H9 (cell line): ENCODE data around the gene DUOX2. TPM values are rescaled to one million over a fixed set of nuclear protein-coding genes. Genes with fewer than 3 reads are reported as not detected.
A peak's percentile ranks its signal among the peaks of the same experiment; 100 is the strongest.

Experiments
- DNase-seq: peaks from one replicate; pipeline ENCODE4 v3.0.0-alpha.2; 2017
- H2AFZ ChIP-seq: one replicate; pipeline ENCODE4 v1.6.1; 2013; ENCODE audit warnings: mild to moderate bottlenecking, low read length, control low read depth, moderate library complexity
- H2AK5ac ChIP-seq: 2 replicates; pipeline ENCODE4 v1.6.1; 2013; ENCODE audit warnings: low read length, control low read depth, mixed read lengths; ENCODE audit not compliant: insufficient read length
- H2BK120ac ChIP-seq: one replicate; pipeline ENCODE4 v1.6.1; 2013; ENCODE audit warnings: low read depth, mild to moderate bottlenecking, low read length, control low read depth, inconsistent platforms; ENCODE audit not compliant: poor library complexity, severe bottlenecking
- H2BK12ac ChIP-seq: 2 replicates; pipeline ENCODE4 v1.6.1; 2013; ENCODE audit warnings: low read length, control low read depth, mixed read lengths, low read depth; ENCODE audit not compliant: insufficient read length
- H2BK15ac ChIP-seq: 2 replicates; pipeline ENCODE4 v1.6.1; 2013; ENCODE audit warnings: low read depth, low read length, control low read depth
- H2BK20ac ChIP-seq: one replicate; pipeline ENCODE4 v1.6.1; 2013; ENCODE audit warnings: low read depth, mild to moderate bottlenecking, low read length, control low read depth, inconsistent platforms; ENCODE audit not compliant: poor library complexity, severe bottlenecking
- H2BK5ac ChIP-seq: 2 replicates; pipeline ENCODE4 v1.6.1; 2013; ENCODE audit warnings: low read length, control low read depth, mixed read lengths; ENCODE audit not compliant: insufficient read length
- H3K14ac ChIP-seq: 2 replicates; pipeline ENCODE4 v1.6.1; 2013; ENCODE audit warnings: low read length, control low read depth; ENCODE audit not compliant: insufficient read depth
- H3K18ac ChIP-seq: 2 replicates; pipeline ENCODE4 v1.6.1; 2013; ENCODE audit warnings: low read depth, mild to moderate bottlenecking, mixed read lengths, low read length, control low read depth; ENCODE audit not compliant: insufficient read length
- H3K23ac ChIP-seq: 2 replicates; pipeline ENCODE4 v1.6.1; 2013; ENCODE audit warnings: low read length, control low read depth, mixed read lengths, low read depth; ENCODE audit not compliant: insufficient read length
- H3K23me2 ChIP-seq: 2 replicates; pipeline ENCODE4 v1.6.1; 2013; ENCODE audit warnings: low read depth, mild to moderate bottlenecking, mixed read lengths, low read length, control low read depth; ENCODE audit not compliant: insufficient read length, poor library complexity, severe bottlenecking
- H3K27ac ChIP-seq: 2 replicates; pipeline ENCODE4 v1.5.1; 2013; ENCODE audit warnings: low read length, control low read depth, mixed read lengths, low read depth; ENCODE audit not compliant: insufficient read length
- H3K27me3 ChIP-seq: 2 replicates; pipeline ENCODE4 v1.6.1; 2013; ENCODE audit warnings: low read length, control low read depth, inconsistent platforms; ENCODE audit not compliant: insufficient read depth
- H3K4ac ChIP-seq: 2 replicates; pipeline ENCODE4 v1.6.1; 2013; ENCODE audit warnings: low read depth, mild to moderate bottlenecking, control low read depth, inconsistent platforms, low read length, moderate library complexity
- H3K4me1 ChIP-seq: 2 replicates; pipeline ENCODE4 v1.6.1; 2013; ENCODE audit warnings: low read length, control low read depth, inconsistent platforms; ENCODE audit not compliant: insufficient read depth
- H3K4me2 ChIP-seq: 2 replicates; pipeline ENCODE4 v1.6.1; 2013; ENCODE audit warnings: low read length, control low read depth, mixed read lengths; ENCODE audit not compliant: insufficient read length, insufficient read depth
- H3K56ac ChIP-seq: 2 replicates; pipeline ENCODE4 v1.6.1; 2013; ENCODE audit warnings: low read depth, mild to moderate bottlenecking, mixed read lengths, low read length, control low read depth; ENCODE audit not compliant: insufficient read length
- H3K79me1 ChIP-seq: 2 replicates; pipeline ENCODE4 v1.6.1; 2013; ENCODE audit warnings: low read depth, mild to moderate bottlenecking, moderate library complexity, low read length, control low read depth, inconsistent platforms; ENCODE audit not compliant: insufficient read depth, poor library complexity, severe bottlenecking
- H3K79me2 ChIP-seq: 2 replicates; pipeline ENCODE4 v1.6.1; 2013; ENCODE audit warnings: low read length, control low read depth, inconsistent platforms; ENCODE audit not compliant: insufficient read depth
- H3K9ac ChIP-seq: 2 replicates; pipeline ENCODE4 v1.6.1; 2013; ENCODE audit warnings: low read length, control low read depth, mixed read lengths; ENCODE audit not compliant: insufficient read length; ENCODE audit errors: extremely low read depth
- H3K9me3 ChIP-seq: one replicate; pipeline ENCODE4 v1.6.1; 2013; ENCODE audit warnings: low read depth, low read length, inconsistent platforms; ENCODE audit not compliant: control insufficient read depth
- H3T11ph ChIP-seq: one replicate; pipeline ENCODE4 v1.6.1; 2013; ENCODE audit warnings: mild to moderate bottlenecking, low read length, control low read depth, inconsistent platforms
- H4K20me1 ChIP-seq: one replicate; pipeline ENCODE4 v1.6.1; 2013; ENCODE audit not compliant: control insufficient read depth, insufficient read length, insufficient read depth
- H4K5ac ChIP-seq: 2 replicates; pipeline ENCODE4 v1.6.1; 2013; ENCODE audit warnings: low read depth, mild to moderate bottlenecking, mixed read lengths, low read length, control low read depth; ENCODE audit not compliant: insufficient read length
- H4K8ac ChIP-seq: replicated peaks from 2 replicates; pipeline ENCODE4 v1.6.1; 2013; ENCODE audit warnings: low read length, control low read depth, mixed read lengths, low read depth; ENCODE audit not compliant: insufficient read length
- H4K91ac ChIP-seq: 2 replicates; pipeline ENCODE4 v1.6.1; 2013; ENCODE audit warnings: low read depth, mild to moderate bottlenecking, moderate library complexity, mixed read lengths, low read length, control low read depth; ENCODE audit not compliant: insufficient read length
- H3K27ac Mint-ChIP-seq, 3 experiments: 2 replicates in 2 of 3; 3 replicates in 1 of 3; pipeline ENCODE4 v1.8.0; 2020 to 2021; ENCODE audit warnings: mixed read lengths in 3 of 3, mild to moderate bottlenecking in 1 of 3, moderate library complexity in 1 of 3
- H3K27me3 Mint-ChIP-seq: 2 replicates; pipeline ENCODE4 v1.8.0; 2021; ENCODE audit warnings: low read depth, mild to moderate bottlenecking, moderate library complexity, mixed read lengths
- H3K36me3 Mint-ChIP-seq, 3 experiments: 2 replicates in 2 of 3; 3 replicates in 1 of 3; pipeline ENCODE4 v1.8.0; 2020 to 2021; ENCODE audit warnings: low read depth in 3 of 3, mixed read lengths in 3 of 3; ENCODE audit not compliant: insufficient read depth in 1 of 3
- H3K4me1 Mint-ChIP-seq, 2 experiments: 2 replicates each; pipeline ENCODE4 v1.8.0; 2020; ENCODE audit warnings: mixed read lengths in 2 of 2
- H3K4me3 Mint-ChIP-seq, 2 experiments: 2 replicates in 1 of 2; 3 replicates in 1 of 2; pipeline ENCODE4 v1.8.0; 2020 to 2021; ENCODE audit warnings: mild to moderate bottlenecking in 2 of 2, mixed read lengths in 2 of 2, moderate library complexity in 1 of 2
- H3K9me3 Mint-ChIP-seq, 2 experiments: 2 replicates in 1 of 2; 3 replicates in 1 of 2; pipeline ENCODE4 v1.8.0; 2020; ENCODE audit warnings: mild to moderate bottlenecking in 2 of 2, mixed read lengths in 2 of 2, moderate library complexity in 1 of 2
- CTCF ChIP-seq: fragments of 200-600 bp; sonication (generic); conservative IDR thresholded peaks from 3 replicates; pipeline ENCODE4 v1.8.0; 2021; ENCODE audit warnings: antibody characterized with exemption, mild to moderate bottlenecking
- WGBS: extraction: QIAGEN DNeasy Blood & Tissue Kit; methylation state at CpG from one replicate; pipeline ENCODE4 v1.1.7; 2013; ENCODE audit warnings: missing lambda C conversion rate, low lambda C conversion rate, mixed read lengths; ENCODE audit not compliant: insufficient read length; ENCODE audit errors: extremely low coverage; 5-methylcytosine and 5-hydroxymethylcytosine counted together
- total RNA-seq: library from RNA; stranded (reverse); gene quantifications from 2 replicates; pipeline ENCODE4 v1.2.1, GENCODE V29; 2021

The DUOX2 gene
- total RNA-seq, 1 experiment from 2014 or later = 0.42 TPM

DNA sequence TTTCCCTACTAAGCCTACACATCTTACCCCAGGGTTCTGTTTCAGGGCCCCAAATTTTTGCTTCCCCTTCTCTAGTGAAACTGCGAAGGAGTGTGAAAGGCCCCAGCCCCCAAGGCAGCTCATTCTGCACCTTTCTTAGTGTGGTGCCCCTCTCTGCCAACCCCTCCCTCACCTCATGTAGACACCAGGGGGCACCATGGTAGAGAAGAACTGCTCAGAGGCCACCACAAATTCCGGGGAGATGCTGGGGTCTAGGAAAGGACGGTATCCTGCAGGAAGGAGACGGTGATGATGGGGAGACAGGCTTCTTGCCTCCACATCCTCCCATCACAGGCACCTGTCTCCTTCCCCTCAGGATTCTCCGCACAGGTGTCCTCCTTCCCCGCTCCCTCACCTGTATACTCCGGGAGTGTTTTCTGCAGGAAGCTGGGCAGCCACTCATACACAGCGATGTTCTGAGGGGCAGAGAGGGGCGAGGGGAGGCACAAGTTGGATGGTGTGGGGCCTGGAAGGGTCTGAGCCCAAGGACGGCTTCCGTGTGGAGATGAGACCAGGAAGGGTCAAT lies 3.6 kb downstream of the DUOX2 start:
- Mint-ChIP-seq H3K36me3 (no peaks in the 10 kb centered on the region; a peak in 1 of 7 replicates), H3K4me1 (peaks cover 18 to 26% of the 10 kb centered on the region in 2 experiments)
- H3K27me3 ChIP-seq = peaks cover 52% of the 10 kb centered on the region

More for the DNA sequence above, 3.6 kb downstream of the DUOX2 start:
- Histone ChIP-seq H2AFZ (no peak overlapping the region), H3K23ac (no peak overlapping the region), H3K79me1 (no peaks in the 10 kb centered on the region), H3K27ac (no peak overlapping the region), H3K56ac (no peak overlapping the region), H3K9ac (no peak overlapping the region), H2BK5ac (no peak overlapping the region), H3T11ph (no peak overlapping the region), H4K91ac (no peak overlapping the region), H3K14ac (no peak overlapping the region), H4K8ac (no peak overlapping the region), H2BK20ac (no peak overlapping the region), H3K23me2 (no peaks in the 10 kb centered on the region), H2BK120ac (no peak overlapping the region), H2AK5ac (no peak overlapping the region), H3K9me3 (no peaks in the 10 kb centered on the region), H4K5ac (no peak overlapping the region), H2BK15ac (no peak overlapping the region), H4K20me1 (peaks cover 3% of the 10 kb centered on the region), H3K4me2 (no peak overlapping the region), H3K79me2 (no peaks in the 10 kb centered on the region), H2BK12ac (no peak overlapping the region), H3K18ac (no peak overlapping the region), H3K4me1 (no peaks in the 10 kb centered on the region; the same call in 1 of the 2 replicates), H3K4ac (no peak overlapping the region)
- Mint-ChIP-seq H3K4me3 (peak overlapping the region in 1 of 2 experiments; percentile 32; a peak in 1 of 5 replicates), H3K27ac (no peak overlapping the region), H3K9me3 (peaks cover 0 to 4% of the 10 kb centered on the region in 2 experiments; a peak in 2 of 5 replicates), H3K27me3 (peaks cover 71% of the 10 kb centered on the region)
- DNase-seq = no peak
- WGBS = no CpG with 5 or more reads among the region's 11 CpGs
- TF ChIP-seq CTCF = peak; percentile 35
